ENCODE measurements around the gene DDRGK1.

Gene DDRGK1

GRCh38 chr20:3244613-3245012 is 40.1 kb upstream of the DDRGK1 start:
- TF ChIP-seq TAF1 (IDR thresholded peaks at IDR 0.05; ENCODE audit: borderline replicate concordance, insufficient read depth, low read length) (no peak), POLR2AphosphoS5 (IDR thresholded peaks at IDR 0.05; ENCODE audit: low read depth, low read length) (no peak), FOXP2 (optimal IDR thresholded peaks at IDR 0.05; ENCODE audit: borderline replicate concordance, extremely low read depth, extremely low read length, insufficient read depth) (no peak), REST (IDR thresholded peaks at IDR 0.05; ENCODE audit: insufficient read depth in 1 of 2, low read depth in 2 of 2, low read length in 2 of 2) (no peak), SIN3A (IDR thresholded peaks at IDR 0.05; ENCODE audit: borderline replicate concordance, insufficient read depth, low read length) (no peak)

- TF ChIP-seq TAF1 (IDR thresholded peaks at IDR 0.05; ENCODE audit: borderline replicate concordance, insufficient read depth, low read length) (no peak), FOXP2 (optimal IDR thresholded peaks at IDR 0.05; ENCODE audit: borderline replicate concordance, extremely low read depth, extremely low read length, insufficient read depth) (no peak), SIN3A (IDR thresholded peaks at IDR 0.05; ENCODE audit: borderline replicate concordance, insufficient read depth, low read length) (no peak), REST (IDR thresholded peaks at IDR 0.05; ENCODE audit: insufficient read depth in 1 of 2, low read depth in 2 of 2, low read length in 2 of 2) (no peak), POLR2AphosphoS5 (IDR thresholded peaks at IDR 0.05; ENCODE audit: low read depth, low read length) (no peak)
Measured at GRCh38 chr20:3243718-3244358, 39.4 kb upstream of the DDRGK1 start.

- TF ChIP-seq POLR2AphosphoS5 (IDR thresholded peaks at IDR 0.05; ENCODE audit: low read depth, low read length): no peak
- TF ChIP-seq FOXP2 (optimal IDR thresholded peaks at IDR 0.05; ENCODE audit: borderline replicate concordance, extremely low read depth, extremely low read length, insufficient read depth): no peak
- no peak for TF ChIP-seq REST (IDR thresholded peaks at IDR 0.05; ENCODE audit: insufficient read depth in 1 of 2, low read depth in 2 of 2, low read length in 2 of 2)
- TF ChIP-seq TAF1 (IDR thresholded peaks at IDR 0.05; ENCODE audit: borderline replicate concordance, insufficient read depth, low read length): no peak
- TF ChIP-seq SIN3A (IDR thresholded peaks at IDR 0.05; ENCODE audit: borderline replicate concordance, insufficient read depth, low read length): no peak
Measured at GRCh38 chr20:3242172-3242692, 37.8 kb upstream of the DDRGK1 start.

GRCh38 chr20:3240776-3241363 is 36.4 kb upstream of the DDRGK1 start:
- TF ChIP-seq TAF1 (IDR thresholded peaks at IDR 0.05; ENCODE audit: borderline replicate concordance, insufficient read depth, low read length): no peak

- TF ChIP-seq FOXP2 (optimal IDR thresholded peaks at IDR 0.05; ENCODE audit: borderline replicate concordance, extremely low read depth, extremely low read length, insufficient read depth) (no peak), SIN3A (IDR thresholded peaks at IDR 0.05; ENCODE audit: borderline replicate concordance, insufficient read depth, low read length) (no peak), TAF1 (IDR thresholded peaks at IDR 0.05; ENCODE audit: borderline replicate concordance, insufficient read depth, low read length) (no peak), POLR2AphosphoS5 (IDR thresholded peaks at IDR 0.05; ENCODE audit: low read depth, low read length) (no peak), REST (IDR thresholded peaks at IDR 0.05; ENCODE audit: insufficient read depth in 1 of 2, low read depth in 2 of 2, low read length in 2 of 2) (no peak)
Measured at GRCh38 chr20:3239867-3240775, 35.6 kb upstream of the DDRGK1 start.

Measured in PFSK-1 (cell line).